ENCODE data around the gene UVRAG.
"Not testable (repeated sequence)": the region's sequence is repeated elsewhere in the genome, so short reads cannot be mapped to it uniquely, and the experiment has no call there.

Gene UVRAG

GRCh38 chr11:75933736-75934135 lies 118.7 kb downstream of the UVRAG start:
- not testable (repeated sequence) for H2AK5ac ChIP-seq (ENCODE audit: low read depth, low read length); H3K9me3 ChIP-seq (replicated peaks in 1 of 2; ENCODE audit: control insufficient read depth in 2 of 2, insufficient read depth in 1 of 2, low read depth in 1 of 2, low read length in 2 of 2); H4K8ac ChIP-seq (ENCODE audit: low read depth, low read length); H3K27me3 ChIP-seq (ENCODE audit: control insufficient read depth in 3 of 3, insufficient read depth in 3 of 3, low read depth in 1 of 3, low read length in 3 of 3); H2BK120ac ChIP-seq (ENCODE audit: low read depth, low read length); H3K14ac ChIP-seq (ENCODE audit: low read length); H2BK12ac ChIP-seq (ENCODE audit: low read length); H3K4me1 ChIP-seq (ENCODE audit: control insufficient read depth in 2 of 2, insufficient read depth in 1 of 2, low read depth in 1 of 2, low read length in 2 of 2); H3K18ac ChIP-seq (ENCODE audit: low read length); H3K27ac ChIP-seq (replicated peaks; ENCODE audit: low read length); H3K4ac ChIP-seq (ENCODE audit: low read length); H3K4me3 ChIP-seq (ENCODE audit: low read length in 2 of 2); H3K79me1 ChIP-seq (ENCODE audit: low read depth, low read length); H2BK5ac ChIP-seq (ENCODE audit: low read length); DNase-seq (ENCODE audit: low spot score); H4K91ac ChIP-seq (ENCODE audit: low read depth, low read length, poor library complexity); H3K36me3 ChIP-seq (replicated peaks in 1 of 2; ENCODE audit: control insufficient read depth in 2 of 2, insufficient read depth in 2 of 2, low read length in 2 of 2); H3K9ac ChIP-seq (ENCODE audit: low read depth, low read length, poor library complexity); H3K23ac ChIP-seq (ENCODE audit: low read depth, low read length, poor library complexity); H2BK15ac ChIP-seq (ENCODE audit: low read length); H3K4me2 ChIP-seq (ENCODE audit: insufficient read depth, low read length, poor library complexity, severe bottlenecking); H2AFZ ChIP-seq (ENCODE audit: low read length)
- no CpG with 5 or more reads among the region's 1 CpG for whole genome bisulfite sequencing, 2 donors (ENCODE audit: extremely low coverage in 2 of 2, insufficient read length in 2 of 2, insufficient replicate concordance in 1 of 2)

- no peak overlapping the region for H2BK5ac ChIP-seq (ENCODE audit: low read length)
- no peak overlapping the region for H3K4ac ChIP-seq (ENCODE audit: low read length)
- no peaks in the 10 kb centered on the region for H3K36me3 ChIP-seq (replicated peaks in 1 of 2; ENCODE audit: control insufficient read depth in 2 of 2, insufficient read depth in 2 of 2, low read length in 2 of 2)
- no peaks in the 10 kb centered on the region for H3K79me1 ChIP-seq (ENCODE audit: low read depth, low read length)
- H2AK5ac ChIP-seq (ENCODE audit: low read depth, low read length) = no peak overlapping the region
- H2AFZ ChIP-seq (ENCODE audit: low read length) = no peak overlapping the region
- H3K27ac ChIP-seq (replicated peaks; ENCODE audit: low read length) = no peak overlapping the region
- H2BK12ac ChIP-seq (ENCODE audit: low read length) = no peak overlapping the region
- H2BK120ac ChIP-seq (ENCODE audit: low read depth, low read length) = no peak overlapping the region
- H4K8ac ChIP-seq (ENCODE audit: low read depth, low read length) = no peak overlapping the region
- no peak overlapping the region for H2BK15ac ChIP-seq (ENCODE audit: low read length)
- H3K4me1 ChIP-seq (ENCODE audit: control insufficient read depth in 2 of 2, insufficient read depth in 1 of 2, low read depth in 1 of 2, low read length in 2 of 2) = no peaks in the 10 kb centered on the region
- H3K14ac ChIP-seq (ENCODE audit: low read length) = no peak overlapping the region
- no peak overlapping the region for H3K23ac ChIP-seq (ENCODE audit: low read depth, low read length, poor library complexity)
- no peaks in the 10 kb centered on the region for H3K27me3 ChIP-seq (ENCODE audit: control insufficient read depth in 3 of 3, insufficient read depth in 3 of 3, low read depth in 1 of 3, low read length in 3 of 3)
- H3K9me3 ChIP-seq (replicated peaks in 1 of 2; ENCODE audit: control insufficient read depth in 2 of 2, insufficient read depth in 1 of 2, low read depth in 1 of 2, low read length in 2 of 2) = peaks cover 0 to 9% of the 10 kb centered on the region in 2 donors
- no peak for DNase-seq (ENCODE audit: low spot score)
- H4K91ac ChIP-seq (ENCODE audit: low read depth, low read length, poor library complexity) = no peak overlapping the region
- no peak overlapping the region for H3K4me3 ChIP-seq (ENCODE audit: low read length in 2 of 2)
- H3K18ac ChIP-seq (ENCODE audit: low read length) = no peak overlapping the region
- no peak overlapping the region for H3K4me2 ChIP-seq (ENCODE audit: insufficient read depth, low read length, poor library complexity, severe bottlenecking)
- H3K9ac ChIP-seq (ENCODE audit: low read depth, low read length, poor library complexity) = no peak overlapping the region
Measured at GRCh38 chr11:75934851-75935250, 119.8 kb downstream of the UVRAG start.

- H3K9me3 ChIP-seq (replicated peaks in 1 of 2; ENCODE audit: control insufficient read depth in 2 of 2, insufficient read depth in 1 of 2, low read depth in 1 of 2, low read length in 2 of 2) = no peaks in the 10 kb centered on the region
- no peaks in the 10 kb centered on the region for H3K27me3 ChIP-seq (ENCODE audit: control insufficient read depth in 3 of 3, insufficient read depth in 3 of 3, low read depth in 1 of 3, low read length in 3 of 3)
- DNase-seq (ENCODE audit: low spot score) = no peak
- no peak overlapping the region for H4K8ac ChIP-seq (ENCODE audit: low read depth, low read length)
- H3K36me3 ChIP-seq (replicated peaks in 1 of 2; ENCODE audit: control insufficient read depth in 2 of 2, insufficient read depth in 2 of 2, low read length in 2 of 2) = no peaks in the 10 kb centered on the region
- H3K23ac ChIP-seq (ENCODE audit: low read depth, low read length, poor library complexity) = no peak overlapping the region
- H2BK120ac ChIP-seq (ENCODE audit: low read depth, low read length) = no peak overlapping the region
- no peak overlapping the region for H3K4me2 ChIP-seq (ENCODE audit: insufficient read depth, low read length, poor library complexity, severe bottlenecking)
- no peaks in the 10 kb centered on the region for H3K79me1 ChIP-seq (ENCODE audit: low read depth, low read length)
- no peak overlapping the region for H3K9ac ChIP-seq (ENCODE audit: low read depth, low read length, poor library complexity)
- no peaks in the 10 kb centered on the region for H3K4me1 ChIP-seq (ENCODE audit: control insufficient read depth in 2 of 2, insufficient read depth in 1 of 2, low read depth in 1 of 2, low read length in 2 of 2)
- WGBS, 2 donors (ENCODE audit: extremely low coverage in 2 of 2, insufficient read length in 2 of 2, insufficient replicate concordance in 1 of 2) = no CpG with 5 or more reads among the region's 3 CpGs
- H4K91ac ChIP-seq (ENCODE audit: low read depth, low read length, poor library complexity) = no peak overlapping the region
- H3K14ac ChIP-seq (ENCODE audit: low read length) = no peak overlapping the region
- H2BK5ac ChIP-seq (ENCODE audit: low read length) = no peak overlapping the region
- no peak overlapping the region for H3K4me3 ChIP-seq (ENCODE audit: low read length in 2 of 2)
- no peak overlapping the region for H2AK5ac ChIP-seq (ENCODE audit: low read depth, low read length)
- H3K18ac ChIP-seq (ENCODE audit: low read length) = no peak overlapping the region
- H3K4ac ChIP-seq (ENCODE audit: low read length) = no peak overlapping the region
- H3K27ac ChIP-seq (replicated peaks; ENCODE audit: low read length) = no peak overlapping the region
- H2BK15ac ChIP-seq (ENCODE audit: low read length) = no peak overlapping the region
- no peak overlapping the region for H2AFZ ChIP-seq (ENCODE audit: low read length)
- no peak overlapping the region for H2BK12ac ChIP-seq (ENCODE audit: low read length)
Measured at GRCh38 chr11:75938543-75938942, 123.5 kb downstream of the UVRAG start.

GRCh38 chr11:75939516-75939915 lies 124.5 kb downstream of the UVRAG start:
- no peak overlapping the region for H3K23ac ChIP-seq (ENCODE audit: low read depth, low read length, poor library complexity)
- no peak overlapping the region for H2BK120ac ChIP-seq (ENCODE audit: low read depth, low read length)
- H4K8ac ChIP-seq (ENCODE audit: low read depth, low read length) = no peak overlapping the region
- no peaks in the 10 kb centered on the region for H3K27me3 ChIP-seq (ENCODE audit: control insufficient read depth in 3 of 3, insufficient read depth in 3 of 3, low read depth in 1 of 3, low read length in 3 of 3)
- H3K4me1 ChIP-seq (ENCODE audit: control insufficient read depth in 2 of 2, insufficient read depth in 1 of 2, low read depth in 1 of 2, low read length in 2 of 2) = no peaks in the 10 kb centered on the region
- no peak overlapping the region for H2BK15ac ChIP-seq (ENCODE audit: low read length)
- no peaks in the 10 kb centered on the region for H3K79me1 ChIP-seq (ENCODE audit: low read depth, low read length)
- no peak overlapping the region for H2BK12ac ChIP-seq (ENCODE audit: low read length)
- H2AK5ac ChIP-seq (ENCODE audit: low read depth, low read length) = no peak overlapping the region
- DNase-seq (ENCODE audit: low spot score) = no peak
- H3K4me3 ChIP-seq (ENCODE audit: low read length in 2 of 2) = no peak overlapping the region
- no peak overlapping the region for H3K27ac ChIP-seq (replicated peaks; ENCODE audit: low read length)
- no peaks in the 10 kb centered on the region for H3K36me3 ChIP-seq (replicated peaks in 1 of 2; ENCODE audit: control insufficient read depth in 2 of 2, insufficient read depth in 2 of 2, low read length in 2 of 2)
- H3K9me3 ChIP-seq (replicated peaks in 1 of 2; ENCODE audit: control insufficient read depth in 2 of 2, insufficient read depth in 1 of 2, low read depth in 1 of 2, low read length in 2 of 2) = no peaks in the 10 kb centered on the region
- H3K18ac ChIP-seq (ENCODE audit: low read length) = no peak overlapping the region
- H3K14ac ChIP-seq (ENCODE audit: low read length) = no peak overlapping the region
- H2AFZ ChIP-seq (ENCODE audit: low read length) = no peak overlapping the region
- H3K9ac ChIP-seq (ENCODE audit: low read depth, low read length, poor library complexity) = no peak overlapping the region
- no peak overlapping the region for H3K4ac ChIP-seq (ENCODE audit: low read length)
- no peak overlapping the region for H3K4me2 ChIP-seq (ENCODE audit: insufficient read depth, low read length, poor library complexity, severe bottlenecking)
- no peak overlapping the region for H2BK5ac ChIP-seq (ENCODE audit: low read length)
- H4K91ac ChIP-seq (ENCODE audit: low read depth, low read length, poor library complexity) = no peak overlapping the region
- no CpG with 5 or more reads among the region's 1 CpG for WGBS, 2 donors (ENCODE audit: extremely low coverage in 2 of 2, insufficient read length in 2 of 2, insufficient replicate concordance in 1 of 2)

Measured in neuronal stem cell (in vitro differentiated cells).